ENCODE data around the gene CEP152.

CEP152 gene

DNA sequence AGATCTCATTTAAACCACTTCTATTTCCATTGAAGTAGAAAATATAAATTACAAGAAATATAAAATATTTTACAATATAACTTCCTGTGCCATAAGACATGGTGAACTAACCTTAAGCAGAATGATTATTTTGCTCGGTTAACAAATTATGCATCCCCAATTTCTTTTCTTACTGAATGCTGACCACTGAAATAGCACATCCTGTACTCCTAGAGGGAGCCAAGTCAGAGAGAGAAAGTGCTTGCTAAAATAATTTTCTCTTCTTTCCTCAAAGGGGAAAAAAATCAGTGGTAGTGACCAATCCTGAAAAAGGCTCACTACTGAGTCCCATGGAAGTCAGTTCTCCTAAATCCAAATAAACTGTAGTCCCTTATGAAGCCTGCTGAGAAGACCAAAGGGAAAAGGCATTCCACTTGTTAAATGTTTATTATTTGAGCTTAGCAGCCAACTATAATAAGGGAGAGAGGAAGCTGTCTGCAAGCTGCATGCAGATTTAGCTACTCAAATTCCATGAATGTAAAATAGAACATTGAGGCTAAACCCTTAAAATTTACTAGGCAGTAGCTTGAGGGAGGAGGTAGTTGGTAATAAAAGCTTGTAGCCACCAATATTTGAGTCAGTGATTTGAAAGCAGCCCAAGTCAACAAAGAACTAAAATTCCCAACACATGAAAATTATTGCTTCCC, 33.1 kb downstream of the CEP152 start:
- TF ChIP-seq, protein P1, sequence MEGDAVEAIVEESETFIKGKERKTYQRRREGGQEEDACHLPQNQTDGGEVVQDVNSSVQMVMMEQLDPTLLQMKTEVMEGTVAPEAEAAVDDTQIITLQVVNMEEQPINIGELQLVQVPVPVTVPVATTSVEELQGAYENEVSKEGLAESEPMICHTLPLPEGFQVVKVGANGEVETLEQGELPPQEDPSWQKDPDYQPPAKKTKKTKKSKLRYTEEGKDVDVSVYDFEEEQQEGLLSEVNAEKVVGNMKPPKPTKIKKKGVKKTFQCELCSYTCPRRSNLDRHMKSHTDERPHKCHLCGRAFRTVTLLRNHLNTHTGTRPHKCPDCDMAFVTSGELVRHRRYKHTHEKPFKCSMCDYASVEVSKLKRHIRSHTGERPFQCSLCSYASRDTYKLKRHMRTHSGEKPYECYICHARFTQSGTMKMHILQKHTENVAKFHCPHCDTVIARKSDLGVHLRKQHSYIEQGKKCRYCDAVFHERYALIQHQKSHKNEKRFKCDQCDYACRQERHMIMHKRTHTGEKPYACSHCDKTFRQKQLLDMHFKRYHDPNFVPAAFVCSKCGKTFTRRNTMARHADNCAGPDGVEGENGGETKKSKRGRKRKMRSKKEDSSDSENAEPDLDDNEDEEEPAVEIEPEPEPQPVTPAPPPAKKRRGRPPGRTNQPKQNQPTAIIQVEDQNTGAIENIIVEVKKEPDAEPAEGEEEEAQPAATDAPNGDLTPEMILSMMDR (IDR thresholded peaks at IDR 0.05; ENCODE audit: insufficient read depth, low read depth, low read length, missing control alignments), result no peak
- no peak for DNase-seq (ENCODE audit: low read depth)
- no peak overlapping the region for H3K4me3 ChIP-seq (ENCODE audit: low read depth, low read length)

DNA sequence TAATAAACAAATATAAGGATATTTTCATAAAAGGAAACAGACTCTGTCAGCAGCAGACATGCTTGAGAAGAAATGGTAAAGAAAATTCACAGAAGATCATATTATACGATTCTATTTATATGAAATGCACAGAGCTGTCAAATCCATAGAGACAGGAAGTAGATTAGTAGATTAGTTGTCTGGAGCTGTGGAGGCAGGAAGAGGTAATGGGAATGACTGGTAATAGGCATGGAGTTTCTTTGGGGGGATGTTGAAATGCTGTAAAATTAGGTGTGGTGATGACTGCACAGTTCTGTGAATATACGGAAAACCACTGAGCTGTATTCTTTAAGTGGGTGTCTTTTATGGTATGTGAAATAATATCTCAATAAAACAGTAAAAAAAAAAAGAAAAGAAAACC, 35.3 kb downstream of the CEP152 start:
- TF ChIP-seq, protein P1 (IDR thresholded peaks at IDR 0.05; ENCODE audit: insufficient read depth, low read depth, low read length, missing control alignments), result no peak
- no peak for DNase-seq (ENCODE audit: low read depth)
- H3K4me3 ChIP-seq (ENCODE audit: low read depth, low read length), result no peak overlapping the region

DNA sequence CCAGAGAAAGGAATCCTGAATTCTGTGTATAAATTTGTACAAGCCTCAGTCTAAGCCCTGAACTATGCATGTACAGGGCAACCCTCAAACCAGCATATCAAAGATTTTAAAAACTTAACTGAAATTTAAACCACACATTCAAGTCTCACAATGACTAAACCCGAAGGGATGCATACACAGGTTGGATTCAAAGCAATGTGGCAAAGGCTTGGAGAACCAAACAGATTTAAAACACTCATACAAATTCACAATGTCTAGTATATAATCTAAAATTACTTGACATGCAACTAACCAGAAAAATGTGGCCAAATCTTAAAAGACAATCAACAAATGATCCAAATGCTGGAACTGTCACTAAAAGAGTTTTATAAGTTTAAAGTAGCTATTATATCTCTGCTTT, 36.4 kb downstream of the CEP152 start:
- no peak overlapping the region for H3K4me3 ChIP-seq (ENCODE audit: low read depth, low read length)
- TF ChIP-seq, protein P1 (IDR thresholded peaks at IDR 0.05; ENCODE audit: insufficient read depth, low read depth, low read length, missing control alignments), result no peak
- no peak for DNase-seq (ENCODE audit: low read depth)

DNA sequence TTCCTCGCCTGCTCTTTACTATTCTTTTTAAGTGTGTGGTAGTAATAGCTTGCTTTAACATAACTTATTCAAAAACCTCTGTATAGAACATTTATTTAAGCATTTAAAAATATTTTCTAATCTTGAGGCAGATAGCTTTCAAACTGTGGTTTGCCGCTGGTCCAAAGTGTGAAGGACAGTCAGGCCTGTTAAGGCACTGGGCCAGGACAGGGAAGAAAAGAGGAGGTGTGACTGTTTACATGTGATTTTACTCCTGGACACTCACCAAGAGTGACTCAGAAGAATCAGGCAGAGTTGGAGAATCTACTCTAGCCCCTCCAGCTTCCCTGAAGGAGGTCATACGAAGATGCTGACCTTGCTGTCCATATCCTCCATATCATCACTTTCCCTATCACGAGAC, 44.7 kb downstream of the CEP152 start:
- DNase-seq (ENCODE audit: low read depth), result no peak
- TF ChIP-seq, protein P1 (IDR thresholded peaks at IDR 0.05; ENCODE audit: insufficient read depth, low read depth, low read length, missing control alignments), result no peak

DNA sequence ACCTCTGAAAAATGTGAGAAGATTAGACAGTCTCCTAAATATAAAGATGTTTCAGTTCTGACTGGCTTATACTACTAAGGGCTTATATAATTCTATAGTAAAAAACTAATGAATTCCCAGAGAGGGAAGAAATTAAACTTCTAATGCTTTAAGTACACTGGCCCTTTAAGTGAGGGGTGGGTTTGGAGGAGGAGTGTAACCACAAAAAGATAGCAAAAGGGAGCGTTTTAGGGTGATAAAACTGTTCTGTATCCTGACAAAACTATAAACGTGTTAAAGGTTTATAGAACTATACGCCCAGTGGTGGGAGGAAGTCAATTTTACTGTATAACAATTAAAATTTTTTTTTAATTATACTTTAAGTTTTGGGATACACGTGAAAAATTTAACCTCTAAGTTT, 45.8 kb downstream of the CEP152 start:
- TF ChIP-seq, protein P1 (IDR thresholded peaks at IDR 0.05; ENCODE audit: insufficient read depth, low read depth, low read length, missing control alignments), result no peak
- H3K4me3 ChIP-seq (ENCODE audit: low read depth, low read length), result no peak overlapping the region
- DNase-seq (ENCODE audit: low read depth), result no peak

More for the DNA sequence above, 44.7 kb downstream of the CEP152 start:
- no peak overlapping the region for H3K4me3 ChIP-seq (ENCODE audit: low read depth, low read length)

DNA sequence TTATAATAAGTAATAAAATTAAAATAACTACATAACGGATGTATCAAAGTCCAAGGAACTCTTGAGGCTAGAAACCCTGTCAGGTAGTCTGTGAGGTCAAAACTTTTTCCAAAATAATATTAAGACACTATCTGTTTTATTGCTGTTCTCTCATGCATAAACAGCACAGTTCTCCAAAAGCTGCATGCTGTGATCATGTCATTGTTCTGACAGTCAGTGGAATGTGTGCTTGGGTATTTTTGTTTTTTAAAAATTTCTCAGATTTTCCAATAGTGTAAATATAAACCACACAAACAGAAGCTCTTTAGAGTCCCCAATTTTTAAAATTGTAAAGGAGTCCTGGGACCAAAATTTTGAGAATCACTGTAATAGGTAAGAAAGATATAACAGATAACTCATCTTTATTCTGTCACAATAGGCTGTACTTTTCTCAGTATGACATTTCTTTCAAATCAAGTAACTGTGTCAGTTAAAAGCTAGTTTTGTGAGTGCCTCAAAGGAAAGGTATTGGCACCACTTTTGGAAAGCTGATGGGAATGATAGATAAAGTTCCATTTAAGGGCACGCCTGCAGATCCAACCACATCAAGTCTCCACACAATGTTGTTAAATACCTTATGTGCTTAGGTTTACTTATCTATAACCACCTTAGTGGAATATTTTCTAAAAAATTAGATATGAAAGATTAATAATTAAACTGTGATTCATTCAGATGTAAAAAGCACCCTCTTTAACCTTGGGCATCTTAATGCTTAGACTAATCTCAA, 49.3 kb downstream of the CEP152 start:
- no peak overlapping the region for H3K4me3 ChIP-seq (ENCODE audit: low read depth, low read length)
- TF ChIP-seq, protein P1 (IDR thresholded peaks at IDR 0.05; ENCODE audit: insufficient read depth, low read depth, low read length, missing control alignments), result no peak

More for the DNA sequence above, 49.3 kb downstream of the CEP152 start:
- no peak for DNase-seq (ENCODE audit: low read depth)

All from GM12865 (cell line).